Natural killer cell (primary cell): ENCODE measurements around the gene LCLAT1. TPM values are rescaled to one million over a fixed set of nuclear protein-coding genes. Genes with fewer than 3 reads are reported as not detected.

ENCODE experiments used
- ATAC-seq, 3 donors: fragments of 150-1000 bp in 2 of 3; fragments of 200-7000 bp in 1 of 3; cut with Tn5 transposase; 1 replicate in 1 of 3; 2 replicates in 2 of 3; pipeline ENCODE4 v1.10.0; 2021; ENCODE audit warnings: mild to moderate bottlenecking in 2 of 3, moderate library complexity in 2 of 3
- DNase-seq, 2 donors: peaks; one replicate each; pipeline versions ENCODE4 v3.0.0 to v3.0.0-alpha.2; 2013 to 2021; ENCODE audit warnings: mixed read lengths in 1 of 2
- H3K27ac ChIP-seq: one replicate; pipeline ENCODE4 v1.5.1; 2013; ENCODE audit warnings: mild to moderate bottlenecking, low read length
- H3K27me3 ChIP-seq: one replicate; pipeline ENCODE4 v1.6.1; 2013; ENCODE audit warnings: low read length; ENCODE audit not compliant: control insufficient read depth, insufficient read depth
- H3K36me3 ChIP-seq: one replicate; pipeline ENCODE4 v1.6.1; 2013; ENCODE audit warnings: low read length; ENCODE audit not compliant: control insufficient read depth, insufficient read depth
- H3K4me1 ChIP-seq: one replicate; pipeline ENCODE4 v1.6.1; 2013; ENCODE audit warnings: low read length; ENCODE audit not compliant: control insufficient read depth, insufficient read depth
- H3K4me3 ChIP-seq: one replicate; pipeline ENCODE4 v1.5.1; 2013; ENCODE audit warnings: low read length
- H3K9me3 ChIP-seq: one replicate; pipeline ENCODE4 v1.6.1; 2013; ENCODE audit warnings: low read length; ENCODE audit not compliant: control insufficient read depth, insufficient read depth
- H3K27ac Mint-ChIP-seq, 2 donors: one replicate each; pipeline ENCODE4 v1.8.0; 2022; ENCODE audit warnings: mild to moderate bottlenecking in 2 of 2, mixed read lengths in 2 of 2, moderate library complexity in 1 of 2
- H3K27me3 Mint-ChIP-seq, 2 donors: one replicate each; pipeline ENCODE4 v1.8.0; 2022; ENCODE audit warnings: low read depth in 2 of 2, mixed read lengths in 2 of 2
- H3K36me3 Mint-ChIP-seq: one replicate; pipeline ENCODE4 v1.8.0; 2022; ENCODE audit warnings: mixed read lengths
- H3K4me1 Mint-ChIP-seq, 2 donors: one replicate each; pipeline ENCODE4 v1.8.0; 2022; ENCODE audit warnings: mixed read lengths in 2 of 2
- H3K4me3 Mint-ChIP-seq: one replicate; pipeline ENCODE4 v1.8.0; 2022; ENCODE audit warnings: mild to moderate bottlenecking, moderate library complexity, mixed read lengths
- H3K9me3 Mint-ChIP-seq, 2 donors: one replicate each; pipeline ENCODE4 v1.8.0; 2022; ENCODE audit warnings: mixed read lengths in 2 of 2
- WGBS: methylation state at CpG from one replicate; pipeline ENCODE4 v1.1.7; 2013; ENCODE audit warnings: missing lambda C conversion rate; ENCODE audit not compliant: insufficient coverage; 5-methylcytosine and 5-hydroxymethylcytosine counted together
- intact Hi-C: fragments of 100-400 bp; cut with micrococcal nuclease; formaldehyde crosslinking; loops from one replicate; pipeline ENCODE4 v1.14.2; 2022
- total RNA-seq, 4 donors: library from RNA; stranded (reverse); fragments of 120-200 nt in 1 of 4; gene quantifications; one replicate each; pipeline versions ENCODE4 v1.2.3 to v1.2.4, GENCODE V29; 2013 to 2022
- TF ChIP-seq, protein P1 (sequence below): fragments of 200-600 bp; IDR thresholded peaks from one replicate; pipeline ENCODE4 v1.8.0; 2022; ENCODE audit warnings: antibody characterized with exemption

Gene LCLAT1
- total RNA-seq, 3 donors from 2014 or later (not counting 1 experiment from before 2014, with no cell fraction given), result 13.0 to 16.2 (median 14.2) TPM

GRCh38 chr2:30405260-30405605, 41.8 kb upstream of the LCLAT1 start:
- 40% methylated on average over 1 of the region's 1 CpG for WGBS
- H3K4me1 ChIP-seq, result no peaks in the 10 kb centered on the region
- DNase-seq (no peak), ATAC-seq (no peak)
- no peak overlapping the region for H3K4me3 ChIP-seq
- no peak overlapping the region for H3K27ac Mint-ChIP-seq
- H3K4me3 Mint-ChIP-seq, result no peak overlapping the region
- intact Hi-C loops, result no loop called here
- H3K36me3 Mint-ChIP-seq, result no peaks in the 10 kb centered on the region
- H3K36me3 ChIP-seq, result no peaks in the 10 kb centered on the region
- H3K9me3 ChIP-seq, result no peaks in the 10 kb centered on the region
- no peaks in the 10 kb centered on the region for H3K27me3 Mint-ChIP-seq
- H3K27me3 ChIP-seq, result no peaks in the 10 kb centered on the region
- peaks cover 6 to 8% of the 10 kb centered on the region in 2 donors for H3K4me1 Mint-ChIP-seq
- TF ChIP-seq, protein P1, sequence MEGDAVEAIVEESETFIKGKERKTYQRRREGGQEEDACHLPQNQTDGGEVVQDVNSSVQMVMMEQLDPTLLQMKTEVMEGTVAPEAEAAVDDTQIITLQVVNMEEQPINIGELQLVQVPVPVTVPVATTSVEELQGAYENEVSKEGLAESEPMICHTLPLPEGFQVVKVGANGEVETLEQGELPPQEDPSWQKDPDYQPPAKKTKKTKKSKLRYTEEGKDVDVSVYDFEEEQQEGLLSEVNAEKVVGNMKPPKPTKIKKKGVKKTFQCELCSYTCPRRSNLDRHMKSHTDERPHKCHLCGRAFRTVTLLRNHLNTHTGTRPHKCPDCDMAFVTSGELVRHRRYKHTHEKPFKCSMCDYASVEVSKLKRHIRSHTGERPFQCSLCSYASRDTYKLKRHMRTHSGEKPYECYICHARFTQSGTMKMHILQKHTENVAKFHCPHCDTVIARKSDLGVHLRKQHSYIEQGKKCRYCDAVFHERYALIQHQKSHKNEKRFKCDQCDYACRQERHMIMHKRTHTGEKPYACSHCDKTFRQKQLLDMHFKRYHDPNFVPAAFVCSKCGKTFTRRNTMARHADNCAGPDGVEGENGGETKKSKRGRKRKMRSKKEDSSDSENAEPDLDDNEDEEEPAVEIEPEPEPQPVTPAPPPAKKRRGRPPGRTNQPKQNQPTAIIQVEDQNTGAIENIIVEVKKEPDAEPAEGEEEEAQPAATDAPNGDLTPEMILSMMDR, result no peak
- H3K9me3 Mint-ChIP-seq, result no peaks in the 10 kb centered on the region
- no peak overlapping the region for H3K27ac ChIP-seq

DNA sequence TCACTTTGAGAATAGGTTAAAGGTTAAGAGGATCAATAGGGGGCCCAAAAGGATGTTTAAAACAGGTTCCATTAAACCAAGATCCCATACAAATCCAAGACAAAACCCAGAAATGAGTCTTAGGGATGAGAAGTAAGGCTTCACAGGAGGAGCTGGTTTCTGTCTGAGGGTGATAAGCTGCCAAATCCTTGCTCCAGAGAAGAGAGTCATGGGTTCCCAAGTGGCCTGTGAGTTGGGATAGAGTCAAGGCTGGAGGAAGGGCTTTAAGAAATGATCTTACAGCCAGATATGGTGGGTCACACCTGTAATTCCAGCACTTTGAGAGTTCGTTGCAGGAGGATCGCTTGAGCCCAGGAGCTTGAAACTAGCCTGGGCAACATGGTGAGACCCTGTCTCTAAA, 40.2 kb upstream of the LCLAT1 start:
- Histone ChIP-seq H3K36me3 (no peaks in the 10 kb centered on the region), H3K27me3 (no peaks in the 10 kb centered on the region), H3K4me3 (no peak overlapping the region), H3K4me1 (no peaks in the 10 kb centered on the region), H3K27ac (no peak overlapping the region), H3K9me3 (no peaks in the 10 kb centered on the region)
- intact Hi-C loops, result no loop called here
- no peak for ATAC-seq
- no peaks in the 10 kb centered on the region for H3K9me3 Mint-ChIP-seq
- no peak for DNase-seq
- TF ChIP-seq, protein P1, result no peak
- H3K27me3 Mint-ChIP-seq, result no peaks in the 10 kb centered on the region
- H3K27ac Mint-ChIP-seq, result no peak overlapping the region
- WGBS, result 100% methylated on average over 2 of the region's 2 CpGs
- H3K36me3 Mint-ChIP-seq, result no peaks in the 10 kb centered on the region
- peaks cover 6 to 8% of the 10 kb centered on the region in 2 donors for H3K4me1 Mint-ChIP-seq
- no peak overlapping the region for H3K4me3 Mint-ChIP-seq

- no peak for DNase-seq
- TF ChIP-seq, protein P1, result no peak
- peaks cover 0 to 8% of the 10 kb centered on the region in 2 donors for H3K4me1 Mint-ChIP-seq
- Histone ChIP-seq H3K36me3 (no peaks in the 10 kb centered on the region), H3K4me3 (no peak overlapping the region), H3K9me3 (no peaks in the 10 kb centered on the region), H3K27me3 (no peaks in the 10 kb centered on the region), H3K4me1 (no peaks in the 10 kb centered on the region), H3K27ac (no peak overlapping the region)
- H3K27ac Mint-ChIP-seq, result no peak overlapping the region
- no peaks in the 10 kb centered on the region for H3K27me3 Mint-ChIP-seq
- H3K36me3 Mint-ChIP-seq, result no peaks in the 10 kb centered on the region
- no peaks in the 10 kb centered on the region for H3K9me3 Mint-ChIP-seq
- no peak overlapping the region for H3K4me3 Mint-ChIP-seq
- intact Hi-C loops, result no loop called here
- ATAC-seq, result no peak
These were observed 38.1 kb upstream of the LCLAT1 start for GRCh38 chr2:30408961-30409387.

GRCh38 chr2:30410217-30410616, 36.8 kb upstream of the LCLAT1 start:
- DNase-seq, result no peak
- no peaks in the 10 kb centered on the region for H3K4me1 ChIP-seq
- TF ChIP-seq, protein P1, result no peak
- no peak overlapping the region for H3K27ac ChIP-seq
- intact Hi-C loops, result no loop called here
- WGBS, result 40% methylated on average over 1 of the region's 2 CpGs
- Mint-ChIP-seq H3K27ac (no peak overlapping the region), H3K4me3 (no peak overlapping the region), H3K9me3 (no peaks in the 10 kb centered on the region), H3K36me3 (no peaks in the 10 kb centered on the region), H3K4me1 (peaks cover 0 to 8% of the 10 kb centered on the region in 2 donors), H3K27me3 (no peaks in the 10 kb centered on the region)
- no peaks in the 10 kb centered on the region for H3K27me3 ChIP-seq
- no peaks in the 10 kb centered on the region for H3K36me3 ChIP-seq
- no peak for ATAC-seq
- no peaks in the 10 kb centered on the region for H3K9me3 ChIP-seq
- H3K4me3 ChIP-seq, result no peak overlapping the region
